NB4 (cell line): ENCODE results near the gene CAPG.

Experiments used
- DNase-seq: peaks from one replicate; pipeline ENCODE4 v3.0.0; 2010; ENCODE audit warnings: low read depth
- H3K4me3 ChIP-seq: one replicate; pipeline ENCODE4 v1.5.1; 2011; ENCODE audit warnings: mild to moderate bottlenecking, low read depth, low read length, moderate library complexity
- MYC ChIP-seq: IDR thresholded peaks from 2 replicates; pipeline ENCODE4 v1.6.1; 2011; ENCODE audit warnings: low read depth, low read length
- POLR2A ChIP-seq: IDR thresholded peaks from 2 replicates; pipeline ENCODE4 v1.6.1; 2011; ENCODE audit warnings: mild to moderate bottlenecking; ENCODE audit not compliant: insufficient read length; ENCODE audit errors: extremely low read depth
- TF ChIP-seq, protein P1 (sequence below): IDR thresholded peaks from 2 replicates; pipeline ENCODE4 v1.6.1; 2011; ENCODE audit warnings: low read depth, low read length
- TF ChIP-seq, protein P2 (sequence below): IDR thresholded peaks from one replicate; pipeline ENCODE4 v1.5.1; 2012; ENCODE audit warnings: low read depth, low read length

CAPG gene

DNA sequence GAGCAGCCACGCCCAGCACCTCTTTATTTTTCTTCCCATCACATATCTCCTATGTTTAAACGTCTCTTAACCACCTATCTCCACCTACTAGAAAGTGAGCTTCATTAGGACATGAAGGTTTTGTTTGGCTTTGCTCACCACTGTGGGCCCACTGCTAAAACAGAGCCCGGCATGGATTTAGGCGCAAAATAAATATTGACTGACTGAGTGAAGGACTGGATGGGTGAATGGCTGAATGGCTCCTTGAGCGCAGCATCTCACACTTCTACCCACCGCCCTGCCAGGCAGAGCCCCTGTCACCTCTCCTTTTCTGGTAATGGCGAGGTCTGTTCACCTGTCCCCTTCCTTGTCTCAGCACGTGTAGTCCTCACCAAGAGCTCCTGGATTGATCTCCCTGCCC lies 10.1 kb downstream of the CAPG start:
- DNase-seq = no peak
- H3K4me3 ChIP-seq = no peak overlapping the region
- TF ChIP-seq, protein P1, sequence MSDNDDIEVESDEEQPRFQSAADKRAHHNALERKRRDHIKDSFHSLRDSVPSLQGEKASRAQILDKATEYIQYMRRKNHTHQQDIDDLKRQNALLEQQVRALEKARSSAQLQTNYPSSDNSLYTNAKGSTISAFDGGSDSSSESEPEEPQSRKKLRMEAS = no peak
- TF ChIP-seq MYC (no peak), POLR2A (no peak)
- TF ChIP-seq, protein P2, sequence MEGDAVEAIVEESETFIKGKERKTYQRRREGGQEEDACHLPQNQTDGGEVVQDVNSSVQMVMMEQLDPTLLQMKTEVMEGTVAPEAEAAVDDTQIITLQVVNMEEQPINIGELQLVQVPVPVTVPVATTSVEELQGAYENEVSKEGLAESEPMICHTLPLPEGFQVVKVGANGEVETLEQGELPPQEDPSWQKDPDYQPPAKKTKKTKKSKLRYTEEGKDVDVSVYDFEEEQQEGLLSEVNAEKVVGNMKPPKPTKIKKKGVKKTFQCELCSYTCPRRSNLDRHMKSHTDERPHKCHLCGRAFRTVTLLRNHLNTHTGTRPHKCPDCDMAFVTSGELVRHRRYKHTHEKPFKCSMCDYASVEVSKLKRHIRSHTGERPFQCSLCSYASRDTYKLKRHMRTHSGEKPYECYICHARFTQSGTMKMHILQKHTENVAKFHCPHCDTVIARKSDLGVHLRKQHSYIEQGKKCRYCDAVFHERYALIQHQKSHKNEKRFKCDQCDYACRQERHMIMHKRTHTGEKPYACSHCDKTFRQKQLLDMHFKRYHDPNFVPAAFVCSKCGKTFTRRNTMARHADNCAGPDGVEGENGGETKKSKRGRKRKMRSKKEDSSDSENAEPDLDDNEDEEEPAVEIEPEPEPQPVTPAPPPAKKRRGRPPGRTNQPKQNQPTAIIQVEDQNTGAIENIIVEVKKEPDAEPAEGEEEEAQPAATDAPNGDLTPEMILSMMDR = no peak

DNA sequence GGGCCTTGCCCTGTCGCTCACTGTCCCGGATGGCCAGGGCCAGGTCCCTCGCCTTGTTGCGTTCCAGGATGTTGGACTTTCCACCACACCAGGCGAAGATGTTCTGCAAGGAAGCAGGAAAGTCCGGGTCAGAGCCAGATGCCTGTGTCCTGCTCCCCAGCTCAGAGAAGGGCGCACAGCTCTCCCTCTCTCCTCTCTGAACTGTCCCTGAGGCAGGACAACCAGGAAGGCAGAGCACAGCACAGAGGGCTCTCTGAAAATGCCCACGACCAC lies 11.0 kb downstream of the CAPG start:
- TF ChIP-seq, protein P2 = no peak
- TF ChIP-seq MYC (no peak), POLR2A (no peak)
- TF ChIP-seq, protein P1 = no peak
- DNase-seq = no peak
- no peak overlapping the region for H3K4me3 ChIP-seq

DNA sequence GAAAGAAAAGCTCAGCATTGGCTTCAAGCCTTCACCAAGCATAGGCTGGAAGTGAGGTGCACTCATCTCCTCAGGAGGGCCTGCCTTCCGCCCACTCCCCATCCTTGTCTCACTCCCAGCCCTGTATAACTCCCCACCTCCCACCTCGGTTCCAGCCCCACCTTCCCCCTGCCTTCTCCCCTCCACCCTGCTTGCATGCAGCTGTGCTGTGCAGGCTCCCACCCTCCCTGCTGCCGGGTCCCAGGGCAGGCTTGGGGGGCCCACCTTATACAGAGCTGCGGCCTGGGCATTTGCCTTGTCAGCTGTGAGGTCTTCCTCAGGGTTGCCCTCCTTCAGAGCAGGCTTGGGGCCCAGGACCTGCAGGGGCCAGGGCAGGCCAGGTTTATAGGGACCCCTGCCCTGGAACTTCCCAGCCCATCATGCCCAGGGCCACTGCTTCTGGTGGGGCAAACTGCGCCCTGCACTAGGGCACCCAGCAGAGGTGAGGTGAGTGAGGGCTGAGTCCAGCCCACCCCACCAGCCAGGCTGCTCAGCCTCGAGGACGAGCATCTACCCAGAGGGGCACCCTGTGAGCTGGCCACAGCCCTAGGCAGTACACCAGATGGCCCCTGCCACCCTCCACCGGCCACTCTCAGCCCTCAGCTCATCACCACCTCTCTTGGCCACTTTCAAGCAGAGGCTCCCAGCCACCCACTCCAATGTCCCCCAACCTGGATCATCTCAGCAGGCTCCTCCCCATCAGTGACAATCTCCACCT lies 11.6 kb downstream of the CAPG start:
- DNase-seq = no peak
- no peak overlapping the region for H3K4me3 ChIP-seq
- TF ChIP-seq MYC (no peak), POLR2A (no peak)
- TF ChIP-seq, protein P2 = no peak
- TF ChIP-seq, protein P1 = no peak

DNA sequence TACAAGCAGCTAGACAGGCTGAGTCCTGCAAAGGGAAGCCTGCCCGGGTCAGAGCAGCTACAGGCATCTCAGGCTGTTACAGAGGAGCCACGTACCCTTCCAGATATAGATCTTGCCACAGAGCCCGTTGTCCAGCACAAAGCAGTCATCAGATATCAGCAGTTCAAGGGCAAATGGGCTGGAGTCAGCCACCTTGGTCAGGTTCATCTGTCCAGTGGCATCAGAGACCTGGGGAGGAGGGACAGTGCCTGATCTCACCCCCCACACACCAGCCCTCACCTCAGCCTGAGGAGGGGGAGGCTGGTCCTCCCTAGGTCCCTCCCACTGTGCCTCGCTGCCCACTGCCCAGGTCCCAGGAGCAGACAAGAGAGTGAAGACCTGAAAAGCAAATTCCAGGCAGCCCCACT lies 12.2 kb downstream of the CAPG start:
- no peak overlapping the region for H3K4me3 ChIP-seq
- no peak for DNase-seq
- TF ChIP-seq MYC (no peak), POLR2A (no peak)
- TF ChIP-seq, protein P2 = no peak
- TF ChIP-seq, protein P1 = no peak

DNA sequence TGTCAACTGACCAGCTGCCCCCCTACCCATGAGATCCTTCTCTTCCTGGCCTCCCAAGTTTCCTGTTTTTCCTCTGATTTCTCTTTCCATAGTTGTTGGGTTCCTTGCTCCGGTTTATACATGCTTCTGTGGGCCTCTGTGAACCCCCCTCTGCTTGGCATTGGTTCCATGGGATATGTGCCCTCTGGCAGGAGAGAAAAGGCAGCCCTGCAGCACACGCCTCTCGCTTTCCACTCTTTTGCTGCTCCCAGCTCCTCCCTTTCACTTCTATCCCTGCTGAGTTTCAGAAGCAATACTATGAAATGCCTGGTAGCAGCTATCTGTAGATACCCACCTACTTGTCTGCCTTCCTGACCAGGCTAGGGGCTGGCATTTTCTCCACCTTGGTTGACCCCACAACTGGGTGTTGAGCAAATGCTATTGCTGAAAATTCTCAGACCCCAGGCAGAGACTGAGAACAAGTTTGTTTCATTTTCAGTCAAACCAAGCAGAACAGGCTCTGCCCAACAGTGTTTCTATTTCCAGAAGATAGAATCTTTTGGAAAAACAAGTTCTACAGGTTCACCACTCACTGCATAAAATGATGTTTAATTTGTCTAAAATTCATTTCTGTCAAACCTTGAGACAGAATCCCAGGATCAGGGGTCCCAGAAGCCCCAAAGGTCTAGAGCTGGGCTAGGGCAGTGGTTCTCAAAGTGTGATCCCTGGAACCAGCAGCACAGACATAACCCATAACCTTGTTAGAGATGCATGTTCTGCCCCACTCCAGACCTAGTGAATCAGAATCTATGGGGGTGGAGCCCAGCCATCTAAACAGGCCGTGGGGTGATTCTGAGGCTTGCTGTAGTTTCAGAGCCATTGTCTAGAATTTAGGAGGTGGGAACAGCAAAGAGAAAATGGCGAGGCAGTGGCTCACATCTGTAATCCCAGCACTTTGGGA lies 13.4 kb downstream of the CAPG start:
- TF ChIP-seq POLR2A = no peak
- TF ChIP-seq, protein P1 = no peak
- TF ChIP-seq, protein P2 = no peak
- H3K4me3 ChIP-seq = no peak overlapping the region
- no peak for DNase-seq
